ENCODE data around the gene TMEM220. TPM values are rescaled to one million over a fixed set of nuclear protein-coding genes. Genes with fewer than 3 reads are reported as not detected.

TMEM220 gene
- total RNA-seq, 6 experiments from 2014 or later: 4.0 to 5.1 (median 5.0) TPM

- no peak for TF ChIP-seq CTCF (IDR thresholded peaks at IDR 0.05)
- no peaks in the 10 kb centered on the region for H3K9me3 Mint-ChIP-seq
- H3K4me1 Mint-ChIP-seq (ENCODE audit: low read depth): no peaks in the 10 kb centered on the region
- H3K36me3 Mint-ChIP-seq (ENCODE audit: low read depth): no peaks in the 10 kb centered on the region
- H3K27ac Mint-ChIP-seq: no peak overlapping the region
- DNase-seq: no peak
- peaks cover 18% of the 10 kb centered on the region for H3K27me3 Mint-ChIP-seq (ENCODE audit: insufficient read depth)
- no peak overlapping the region for H3K4me3 Mint-ChIP-seq
Observed at GRCh38 chr17:10748531-10749181, 18.8 kb upstream of the TMEM220 start.

GRCh38 chr17:10745231-10745630 lies 15.4 kb upstream of the TMEM220 start:
- TF ChIP-seq CTCF (IDR thresholded peaks at IDR 0.05): no peak
- Mint-ChIP-seq H3K27me3 (ENCODE audit: insufficient read depth) (peaks cover 21% of the 10 kb centered on the region), H3K9me3 (no peaks in the 10 kb centered on the region), H3K4me3 (no peak overlapping the region), H3K27ac (no peak overlapping the region), H3K36me3 (ENCODE audit: low read depth) (no peaks in the 10 kb centered on the region), H3K4me1 (ENCODE audit: low read depth) (no peaks in the 10 kb centered on the region)
- DNase-seq: no peak

GRCh38 chr17:10744501-10745000 lies 14.7 kb upstream of the TMEM220 start:
- Mint-ChIP-seq H3K27ac (no peak overlapping the region), H3K4me3 (no peak overlapping the region), H3K27me3 (ENCODE audit: insufficient read depth) (peaks cover 19% of the 10 kb centered on the region), H3K4me1 (ENCODE audit: low read depth) (no peaks in the 10 kb centered on the region), H3K36me3 (ENCODE audit: low read depth) (no peaks in the 10 kb centered on the region), H3K9me3 (no peaks in the 10 kb centered on the region)
- no peak for DNase-seq
- TF ChIP-seq CTCF (IDR thresholded peaks at IDR 0.05): no peak

GRCh38 chr17:10743316-10744009 lies 13.6 kb upstream of the TMEM220 start:
- DNase-seq: peak; percentile 35
- no peaks in the 10 kb centered on the region for H3K9me3 Mint-ChIP-seq
- H3K4me1 Mint-ChIP-seq (ENCODE audit: low read depth): no peaks in the 10 kb centered on the region
- no peaks in the 10 kb centered on the region for H3K36me3 Mint-ChIP-seq (ENCODE audit: low read depth)
- TF ChIP-seq CTCF (IDR thresholded peaks at IDR 0.05): no peak
- peaks cover 19% of the 10 kb centered on the region for H3K27me3 Mint-ChIP-seq (ENCODE audit: insufficient read depth)
- H3K4me3 Mint-ChIP-seq: no peak overlapping the region
- H3K27ac Mint-ChIP-seq: no peak overlapping the region

- H3K4me3 Mint-ChIP-seq: no peak overlapping the region
- TF ChIP-seq CTCF (IDR thresholded peaks at IDR 0.05): no peak
- no peak overlapping the region for H3K27ac Mint-ChIP-seq
- no peak for DNase-seq
- no peaks in the 10 kb centered on the region for H3K36me3 Mint-ChIP-seq (ENCODE audit: low read depth)
- peaks cover 19% of the 10 kb centered on the region for H3K27me3 Mint-ChIP-seq (ENCODE audit: insufficient read depth)
- peaks cover under 1% of the 10 kb centered on the region; the same call in 1 of the 2 replicates for H3K4me1 Mint-ChIP-seq (ENCODE audit: low read depth)
- H3K9me3 Mint-ChIP-seq: no peaks in the 10 kb centered on the region
Observed at GRCh38 chr17:10742431-10742830, 12.6 kb upstream of the TMEM220 start.

All from HFFc6 (cell line).